Measurements from ENCODE around the gene NTM.

NTM gene

DNA sequence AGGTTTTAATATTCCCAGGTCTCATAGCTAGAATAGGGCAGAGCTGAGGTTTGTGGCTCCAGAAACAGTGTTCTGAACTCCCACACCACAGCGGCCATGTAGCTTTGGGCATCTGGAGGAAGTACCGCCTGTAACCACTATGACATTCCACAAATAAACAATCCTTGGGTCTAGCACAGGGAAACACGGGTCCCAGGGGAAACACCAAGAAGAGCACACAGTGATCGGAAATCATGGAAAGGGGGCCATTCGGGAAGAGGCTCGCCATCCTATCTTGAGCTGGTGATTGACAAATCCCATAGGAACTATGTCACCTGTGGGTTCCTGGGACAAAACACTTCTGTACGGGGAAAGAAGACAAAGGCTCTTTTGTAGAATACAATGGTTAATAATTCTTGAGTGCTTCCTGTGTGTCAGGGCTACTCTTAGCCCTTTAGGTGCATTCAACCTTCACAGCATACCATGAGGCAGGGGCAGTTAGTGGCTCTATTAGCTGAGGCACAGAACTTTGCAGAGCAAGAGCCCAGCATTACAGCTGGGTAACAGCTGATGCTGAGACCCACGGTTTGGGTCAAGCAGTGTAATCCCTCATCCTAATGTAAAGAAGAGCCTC, 514.2 kb downstream of the NTM start:
- DNase-seq = no peak

DNA sequence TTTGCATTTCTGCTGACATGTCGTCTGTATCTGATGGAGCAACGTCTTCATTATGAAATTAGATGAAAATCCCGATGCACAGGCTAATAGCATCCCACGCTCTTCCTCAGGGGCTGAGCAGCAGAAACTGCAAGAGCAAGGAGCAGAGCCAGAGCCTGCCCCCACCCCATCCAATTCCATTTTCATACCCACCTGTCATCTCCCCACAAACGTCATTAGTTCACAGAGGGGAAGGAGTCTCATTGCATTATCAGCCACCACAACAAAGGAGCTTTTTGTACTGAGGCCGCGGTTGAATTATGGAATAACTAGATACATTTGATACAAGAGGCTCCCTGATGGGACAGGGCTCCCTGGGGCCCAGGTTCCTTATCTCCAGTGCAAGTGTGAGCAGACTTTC, 515.0 kb downstream of the NTM start:
- DNase-seq = no peak

DNA sequence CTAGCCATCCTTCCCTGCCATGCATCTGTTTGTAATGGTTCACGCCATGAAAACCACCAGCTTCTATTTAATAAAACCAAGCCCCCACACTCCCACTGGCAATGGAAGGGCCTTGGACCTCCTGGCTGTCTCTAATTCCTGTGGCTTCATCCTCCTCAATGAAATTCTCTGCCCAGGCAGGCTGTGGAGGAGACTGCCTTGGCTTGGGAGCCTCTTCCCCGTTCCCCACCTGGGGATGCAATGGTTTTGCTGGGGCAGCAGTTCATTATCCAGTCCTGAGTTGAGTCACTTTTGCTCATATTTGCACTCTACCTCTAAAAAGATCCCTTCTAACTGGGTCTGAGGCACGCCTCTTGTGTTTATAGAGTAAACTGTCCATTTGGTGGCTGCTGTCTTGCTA, 515.8 kb downstream of the NTM start:
- no peak for DNase-seq

DNA sequence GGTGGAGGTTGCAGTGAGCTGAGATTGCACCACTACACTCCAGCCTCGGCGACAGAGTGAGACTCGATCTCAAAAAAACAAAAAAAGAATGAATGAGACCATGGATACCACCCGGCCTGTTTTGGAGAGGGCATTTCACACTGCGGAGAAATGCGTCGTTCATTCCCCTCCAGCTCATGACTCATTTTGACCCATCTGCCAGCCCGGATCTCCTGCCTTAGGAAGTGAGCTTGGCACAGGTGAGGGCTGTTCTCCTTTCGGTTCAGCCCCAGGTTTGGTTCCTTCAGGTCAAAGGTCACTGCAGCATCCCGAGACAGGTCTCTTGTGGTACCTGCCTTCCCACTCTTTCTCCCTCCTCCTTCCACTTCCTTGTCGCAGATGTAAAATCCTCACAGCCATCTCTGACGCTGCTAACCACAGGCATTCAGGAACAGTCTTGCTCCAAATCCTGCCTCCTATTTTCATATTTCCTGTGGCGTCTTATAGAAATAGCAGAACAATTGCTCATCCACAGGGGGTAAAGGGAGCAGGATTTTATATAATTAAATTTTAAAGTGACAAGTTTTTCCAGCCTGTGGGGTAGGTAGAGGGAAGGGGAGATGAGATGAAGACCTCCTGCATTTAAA, 517.9 kb downstream of the NTM start:
- DNase-seq = no peak

DNA sequence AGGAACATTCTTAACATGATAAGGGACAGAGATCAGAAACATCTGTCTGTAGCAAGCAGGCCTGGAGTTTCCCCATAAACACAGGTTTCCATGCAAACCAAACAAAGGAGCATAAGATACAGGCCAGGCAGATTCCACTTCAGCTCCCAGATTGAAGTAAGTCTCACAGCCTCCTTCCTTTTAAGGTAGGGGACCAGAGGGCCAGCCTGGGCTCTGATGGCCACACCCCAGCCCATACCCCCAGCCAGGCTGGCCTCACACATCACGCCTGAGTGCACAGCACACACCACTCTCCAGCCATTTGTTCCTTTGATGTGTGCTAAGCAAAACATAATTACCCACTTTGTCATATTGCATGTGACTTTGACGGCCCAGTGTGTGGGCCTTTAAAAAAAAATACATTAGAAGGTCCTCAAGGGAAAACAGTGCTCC, 518.7 kb downstream of the NTM start:
- DNase-seq = peak; percentile 79

DNA sequence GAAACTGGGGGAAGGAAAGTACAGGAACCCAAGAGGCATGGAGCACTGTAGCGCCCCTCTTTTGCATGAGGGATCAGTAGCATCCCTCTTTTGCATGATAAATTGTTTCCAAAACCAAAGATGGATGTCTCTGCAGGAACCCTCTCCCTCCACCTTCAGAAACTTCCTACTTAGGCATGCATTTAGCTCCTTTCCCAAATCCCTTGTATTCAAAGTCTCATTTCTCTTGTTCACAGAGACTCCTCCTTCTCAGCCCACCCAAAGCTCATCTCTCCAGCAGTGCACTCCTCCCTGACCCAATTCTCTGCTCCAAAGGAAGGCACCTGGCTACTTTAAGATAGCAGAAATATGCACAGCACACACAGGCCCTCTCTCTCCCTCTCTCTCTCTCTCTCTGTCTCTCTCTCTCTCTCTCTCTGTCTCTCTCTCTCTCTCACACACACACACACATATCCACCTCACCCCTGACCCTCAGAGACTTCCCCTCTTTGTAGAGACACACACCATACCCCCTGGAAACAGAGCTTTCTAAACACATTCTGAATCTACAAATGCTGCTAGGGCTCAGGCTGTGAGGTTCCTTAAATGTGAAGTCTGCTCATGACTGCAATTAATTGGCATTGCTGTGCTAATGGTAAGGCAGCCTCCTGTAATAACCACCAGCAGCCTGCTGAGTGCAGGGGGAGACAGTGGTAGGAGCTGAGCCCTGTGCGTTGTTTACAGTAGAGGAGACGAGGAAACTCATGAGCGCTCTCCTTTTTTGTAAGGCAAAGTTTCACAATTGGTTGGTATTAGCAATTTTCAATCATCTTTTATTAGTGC, 519.6 kb downstream of the NTM start:
- DNase-seq = no peak

DNA sequence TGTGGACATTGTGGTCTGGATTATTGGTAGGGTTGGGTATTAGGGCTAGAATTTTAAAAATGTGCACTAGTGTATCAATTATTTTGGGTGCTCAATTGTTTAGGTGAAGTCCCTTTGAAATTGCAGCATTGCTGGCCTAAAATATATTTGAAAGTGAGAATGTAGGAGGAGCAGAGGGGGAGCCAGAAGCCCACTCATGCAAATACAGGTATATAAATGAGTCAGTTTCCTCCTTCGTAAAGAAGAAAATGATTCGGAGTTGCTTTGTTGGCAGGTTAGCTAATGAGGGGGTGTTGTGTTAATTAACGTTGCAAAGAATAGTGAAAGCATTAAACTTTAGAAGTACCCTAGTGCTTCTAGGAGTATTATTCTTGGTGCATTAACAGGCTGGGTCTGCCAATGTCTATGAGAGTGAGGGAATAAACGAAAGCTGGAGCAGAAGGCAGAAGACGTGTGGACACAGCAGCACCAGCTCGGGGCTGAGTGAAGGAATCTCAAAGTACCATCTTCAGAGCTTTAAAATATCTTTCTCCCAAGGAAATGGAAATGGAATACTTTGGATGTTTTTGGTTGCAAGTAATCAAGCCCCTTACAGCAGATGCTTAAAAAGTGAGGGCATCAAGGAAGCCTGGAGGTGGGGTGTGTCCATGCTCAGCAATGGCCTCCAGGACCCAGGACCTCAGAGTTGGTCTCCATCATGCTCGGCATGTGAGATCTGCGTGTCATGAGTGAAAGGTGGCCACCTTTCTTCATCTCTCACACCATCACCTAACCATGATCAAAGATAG, 522.9 kb downstream of the NTM start:
- DNase-seq = no peak

DNA sequence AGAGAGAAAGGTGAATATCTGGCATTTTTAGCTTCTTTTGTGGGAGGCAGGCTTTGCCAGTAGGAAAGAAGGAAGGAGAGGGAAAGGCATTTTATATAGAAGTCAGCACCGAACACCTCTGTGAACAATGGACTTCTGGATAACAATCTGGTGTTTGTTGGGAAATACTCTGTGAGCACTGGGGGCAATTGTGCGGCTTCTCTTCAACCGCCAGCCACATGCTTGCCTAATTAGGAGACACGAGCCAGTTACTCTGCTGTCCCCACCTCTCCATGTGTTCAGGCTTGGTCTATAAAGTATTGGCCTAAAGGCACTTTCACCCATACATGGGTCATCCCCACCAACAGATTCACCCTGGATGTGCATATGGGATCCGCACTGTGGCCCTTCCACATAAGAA, 523.6 kb downstream of the NTM start:
- DNase-seq = no peak

DNA sequence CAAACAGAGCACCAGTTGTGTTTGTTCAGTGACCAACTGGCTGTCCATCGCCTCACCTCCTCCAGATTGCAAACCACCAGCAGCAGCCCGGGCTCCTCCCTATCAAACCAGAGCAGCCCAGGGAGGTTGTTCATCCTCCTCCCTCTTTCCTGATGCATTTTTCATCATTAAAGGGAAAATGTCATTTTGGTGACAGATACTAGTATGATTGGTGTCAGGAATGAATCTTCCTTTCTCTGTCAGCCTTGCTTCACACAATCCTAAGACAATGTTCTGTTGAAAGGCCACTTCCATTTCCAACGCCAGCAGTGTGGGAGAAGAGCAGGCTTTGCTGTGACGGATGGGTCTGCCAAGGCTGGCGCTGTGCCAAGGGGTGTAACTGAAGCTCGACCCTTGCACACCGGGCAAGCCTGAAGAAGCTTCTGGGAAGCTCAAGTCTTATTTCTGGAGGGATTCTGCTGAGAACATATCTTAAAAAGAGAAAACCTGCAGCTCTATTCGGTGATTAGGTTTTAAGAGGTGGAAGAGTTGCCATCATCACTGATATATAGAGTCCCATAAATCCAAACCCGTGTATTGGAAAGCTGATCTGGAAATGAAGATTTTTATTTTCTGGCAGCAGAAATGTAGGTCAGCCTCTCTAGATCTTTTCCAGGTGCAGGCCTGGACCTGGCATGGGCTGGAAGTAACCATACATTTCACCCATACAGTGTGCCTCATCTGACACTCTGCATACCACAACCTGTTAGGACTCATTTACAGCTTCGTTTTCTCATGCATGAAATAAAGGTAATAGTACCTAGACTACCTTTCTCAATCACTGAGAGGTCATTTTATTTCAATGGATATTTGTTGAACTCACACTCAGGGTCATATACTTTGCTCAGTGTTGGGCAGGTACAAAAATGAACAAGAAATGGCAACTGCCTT, 524.5 kb downstream of the NTM start:
- DNase-seq = no peak

DNA sequence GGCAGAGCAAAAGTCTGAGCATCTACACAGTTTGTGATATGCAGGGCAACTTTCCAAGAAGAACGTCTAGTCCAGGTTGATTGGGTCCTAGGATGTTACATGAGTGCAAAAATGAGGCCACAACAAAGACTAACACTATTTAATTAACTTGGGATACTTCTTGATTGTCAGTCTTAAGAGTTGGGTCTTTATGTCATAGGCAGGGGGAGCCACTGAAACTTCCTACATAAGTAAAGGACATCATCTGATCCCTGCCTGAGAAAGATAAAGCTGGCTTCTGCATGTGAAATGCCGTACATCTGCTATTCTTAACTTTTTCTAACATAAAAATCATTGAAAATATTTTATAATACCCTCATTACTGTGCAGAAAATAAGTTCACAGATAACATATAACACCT, 525.5 kb downstream of the NTM start:
- no peak for DNase-seq

DNA sequence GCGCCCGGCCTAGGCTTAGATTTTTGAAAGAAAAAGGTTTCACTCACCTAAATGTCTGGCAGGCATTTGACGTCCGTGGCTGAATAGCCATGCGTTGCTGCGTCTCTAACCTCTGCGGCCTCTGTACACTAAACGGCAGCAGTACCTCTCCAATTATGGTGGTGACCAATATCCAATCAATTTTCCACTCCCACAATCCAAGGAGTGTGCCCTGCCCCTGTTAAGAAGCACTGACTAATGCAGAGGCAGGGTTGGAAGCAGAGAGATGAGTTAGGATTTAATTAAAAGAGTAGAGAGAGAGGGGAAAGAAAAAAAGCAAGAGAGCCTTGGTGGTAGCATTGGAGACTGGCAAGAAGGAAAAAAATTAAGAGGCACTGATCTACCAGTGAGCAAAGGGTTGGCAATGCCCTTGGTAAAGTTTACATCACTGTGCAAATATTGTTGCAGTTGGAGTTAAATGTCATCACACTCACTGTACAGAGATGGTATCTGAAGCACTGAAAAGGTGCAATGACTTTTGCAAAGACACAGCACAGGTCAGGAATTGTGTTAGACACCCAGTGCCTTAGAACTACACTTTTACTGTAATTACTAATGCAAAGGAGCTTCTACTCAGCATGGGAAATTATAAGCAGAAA, 526.7 kb downstream of the NTM start:
- DNase-seq = no peak

DNA sequence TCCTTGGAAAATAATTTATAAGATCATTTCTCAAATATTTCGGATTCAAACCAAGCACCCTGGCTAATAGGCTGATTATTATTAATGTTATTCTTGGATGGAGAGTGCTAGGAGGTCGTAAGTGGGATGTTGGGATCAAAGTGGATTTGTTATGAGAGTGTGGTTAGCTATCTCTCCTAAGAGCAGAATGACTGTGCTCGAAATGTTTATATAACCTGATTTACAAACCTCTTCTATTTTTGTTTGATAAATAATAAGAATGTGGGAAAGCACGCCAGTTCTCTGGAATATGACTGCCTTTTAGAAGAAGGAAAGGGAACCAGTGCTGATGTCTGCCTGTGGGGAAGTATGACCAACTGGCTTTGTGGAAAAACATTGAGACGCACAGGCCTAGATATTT, 527.5 kb downstream of the NTM start:
- no peak for DNase-seq

DNA sequence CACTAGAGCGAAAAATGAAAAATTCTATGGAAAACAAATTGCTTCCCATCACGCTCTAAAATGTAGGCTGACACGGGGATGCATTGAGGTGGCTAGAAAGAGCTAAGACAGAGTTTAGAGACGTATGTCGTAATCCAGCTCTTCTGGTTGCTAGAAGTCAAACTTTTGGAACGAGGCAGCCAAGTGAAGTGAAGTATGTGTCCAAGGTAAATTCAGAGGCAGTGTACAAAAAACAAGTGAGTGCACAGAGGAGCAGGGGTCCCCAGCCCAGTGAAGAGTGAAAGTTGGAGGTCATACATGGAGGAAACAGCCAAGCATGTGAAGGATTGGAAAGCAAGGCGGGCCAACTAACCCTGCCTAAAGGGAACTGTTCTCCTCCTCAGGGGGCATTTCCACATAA, 528.5 kb downstream of the NTM start:
- DNase-seq = no peak

DNA sequence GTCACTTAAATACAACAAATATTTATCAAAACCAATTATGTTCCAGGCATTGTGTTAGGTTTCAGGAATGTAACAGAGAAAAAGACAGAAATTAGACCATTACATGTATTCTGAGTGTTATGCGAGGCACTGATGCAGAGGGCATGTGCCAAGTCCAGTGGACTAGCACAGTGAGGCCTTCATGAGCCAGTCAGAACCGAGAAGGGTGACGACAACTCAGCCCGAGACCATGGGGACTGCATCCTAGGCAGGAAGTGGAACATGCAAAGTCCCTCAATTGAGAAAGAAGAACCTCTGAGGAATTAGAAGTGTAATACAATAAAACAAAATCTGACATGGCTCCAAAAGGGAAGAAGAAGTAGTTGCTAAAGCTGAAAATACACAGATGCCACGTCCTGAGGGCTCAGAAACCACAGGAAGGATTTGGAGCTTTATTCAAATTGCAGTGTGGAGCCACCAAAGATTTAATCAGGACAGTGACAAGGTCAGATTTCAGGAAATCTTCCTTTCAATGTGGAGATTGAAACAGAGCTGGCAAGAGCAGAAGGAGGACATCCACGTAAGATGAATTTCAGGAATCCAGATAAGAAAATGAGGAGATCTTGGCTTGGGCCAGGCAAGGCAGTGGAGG, 529.6 kb downstream of the NTM start:
- no peak for DNase-seq

DNA sequence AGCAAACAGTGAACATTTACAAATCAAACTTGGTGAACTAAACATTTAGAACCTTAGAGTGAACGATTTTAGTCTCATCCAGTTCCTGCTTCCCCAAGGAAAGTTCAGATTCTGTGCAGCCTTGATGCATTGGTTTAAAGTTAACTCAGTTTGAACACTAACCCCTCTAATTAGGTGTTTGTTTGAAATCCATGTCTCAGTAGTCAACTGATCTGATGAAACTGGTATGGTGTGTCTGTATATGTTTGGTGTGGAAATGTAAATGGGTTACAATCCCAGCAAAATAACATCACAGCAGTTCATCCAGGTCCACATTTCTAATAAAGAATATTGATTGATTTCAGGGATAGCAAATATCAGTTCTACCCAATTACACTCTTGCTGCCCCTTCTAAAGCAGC, 532.0 kb downstream of the NTM start:
- DNase-seq = no peak

DNA sequence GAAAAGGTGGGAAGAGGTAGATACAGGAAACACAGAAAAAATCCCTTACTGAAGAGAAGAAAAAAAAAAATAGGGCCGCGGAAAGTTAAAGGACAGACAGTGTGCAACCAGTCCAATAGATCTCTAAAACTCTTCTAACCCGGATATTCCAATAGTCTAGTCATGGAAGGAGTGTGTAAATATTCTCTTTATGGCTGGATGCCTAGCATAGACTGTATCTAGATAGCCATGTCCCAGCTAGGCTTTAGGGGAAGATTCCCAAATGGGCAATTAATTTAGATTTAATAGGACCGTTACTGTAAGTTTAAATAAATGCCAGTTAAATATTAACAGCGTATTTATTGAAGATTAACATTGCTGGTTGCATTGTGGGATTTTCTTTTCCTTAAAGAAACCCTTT, 532.7 kb downstream of the NTM start:
- DNase-seq = no peak

DNA sequence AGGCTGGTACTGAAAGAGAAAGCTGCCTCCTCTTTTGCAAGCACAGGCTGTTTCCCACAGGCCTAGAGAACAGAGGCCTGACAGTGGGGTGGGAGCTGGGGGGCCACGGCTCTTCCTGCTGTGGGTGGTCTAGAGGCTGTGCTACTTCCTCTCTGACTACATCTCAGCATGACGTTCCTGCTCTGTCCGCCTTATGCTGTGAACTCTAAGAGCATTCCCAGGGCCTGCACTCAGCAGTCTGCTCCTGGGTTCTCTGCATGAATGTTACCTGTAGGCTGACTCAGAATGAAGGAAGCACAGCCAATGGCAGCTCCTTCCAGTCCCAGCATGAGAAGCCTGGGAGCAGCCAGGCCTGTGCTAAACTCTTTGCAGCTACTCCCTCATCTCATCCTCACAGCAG, 534.3 kb downstream of the NTM start:
- no peak for DNase-seq

DNA sequence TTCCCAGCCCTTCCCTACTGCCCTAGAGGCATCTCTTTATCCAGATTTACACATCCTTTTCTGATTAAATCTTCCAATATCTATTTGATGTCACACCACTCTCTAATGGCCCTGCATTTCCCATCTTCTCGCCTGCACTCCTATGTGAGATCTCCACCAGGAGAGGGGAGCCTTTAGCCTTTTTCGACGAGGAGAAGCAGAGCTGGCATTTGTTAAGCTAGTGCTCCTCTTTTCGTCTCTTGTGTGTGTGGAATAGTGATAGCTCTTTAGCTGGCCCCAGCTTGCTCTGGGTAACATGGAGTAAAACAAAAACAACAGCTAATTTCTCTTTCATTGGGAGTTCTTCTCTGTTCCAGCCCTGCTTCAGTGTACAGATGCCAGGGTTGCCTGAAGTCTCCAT, 536.5 kb downstream of the NTM start:
- no peak for DNase-seq

DNA sequence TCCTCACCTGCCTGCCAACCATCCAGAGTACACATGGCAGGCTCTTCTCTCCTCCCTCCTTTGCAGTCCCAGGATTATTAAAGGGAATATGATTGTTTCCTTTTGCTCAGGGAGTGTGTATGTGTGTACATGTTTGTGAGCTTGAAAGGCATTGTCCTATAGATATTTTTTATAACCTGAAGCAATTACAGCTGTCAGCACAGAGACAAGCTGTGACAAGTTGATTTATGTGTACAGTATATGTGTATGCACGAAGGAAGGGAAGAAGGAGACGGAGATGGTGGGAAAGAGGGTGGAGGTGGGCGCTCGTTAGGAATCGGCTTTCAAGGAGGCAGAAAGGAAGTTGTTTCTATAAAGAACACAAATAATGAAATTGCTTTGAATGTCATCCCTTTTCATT, 537.0 kb downstream of the NTM start:
- no peak for DNase-seq

DNA sequence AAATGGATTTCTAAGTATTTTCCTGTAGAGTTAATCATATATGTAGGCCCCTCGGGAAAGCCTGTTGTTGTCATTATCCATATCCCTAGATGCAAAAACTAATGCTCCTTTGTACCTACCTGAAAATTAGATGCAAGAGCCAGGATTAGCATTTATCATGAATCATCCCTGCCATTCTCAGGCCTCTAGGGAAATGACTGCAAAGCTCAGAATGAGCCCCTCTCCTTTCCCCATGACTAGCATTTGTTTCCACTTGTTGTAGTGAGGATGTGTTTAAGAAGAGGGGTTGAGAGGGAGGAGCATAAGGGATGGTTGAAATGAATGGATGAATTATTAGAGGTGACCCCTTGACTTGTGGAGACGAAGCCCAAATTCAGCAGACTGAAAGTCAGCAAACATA, 537.9 kb downstream of the NTM start:
- no peak for DNase-seq

DNA sequence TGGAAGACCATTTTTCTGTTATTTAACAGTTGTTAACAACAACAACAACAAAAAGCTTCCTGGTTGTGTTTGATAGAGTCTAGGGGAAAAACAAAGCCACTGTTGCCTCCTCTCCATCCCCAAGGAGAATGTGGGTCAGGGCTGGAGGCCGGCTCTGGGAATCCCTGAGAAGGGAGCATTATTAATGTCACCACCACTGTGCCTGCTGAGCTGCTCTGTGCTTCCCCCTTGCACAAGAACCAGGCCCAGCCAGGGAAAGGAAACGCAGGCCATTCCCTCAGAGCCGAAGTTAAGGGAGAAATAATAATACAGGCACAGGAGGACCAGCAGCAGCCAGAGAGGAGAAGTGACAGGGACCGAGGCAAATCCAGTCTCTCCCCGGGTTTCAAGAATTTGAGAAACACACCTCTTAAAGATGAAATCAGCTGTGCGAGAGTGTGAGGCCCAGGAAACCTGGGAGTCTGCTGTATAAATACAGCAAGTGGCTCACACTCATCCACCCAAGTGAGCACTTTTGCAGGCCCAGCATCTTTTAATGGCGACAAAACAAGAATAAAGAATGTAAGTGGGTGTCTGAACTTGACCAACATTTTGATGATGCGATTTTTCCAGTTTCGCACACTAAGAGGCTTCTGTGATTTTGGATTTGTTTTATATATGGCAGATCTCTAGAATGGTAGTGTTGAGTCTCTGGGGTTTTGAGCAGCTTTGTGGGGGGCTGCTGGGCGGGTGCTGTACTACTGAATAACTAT, 539.2 kb downstream of the NTM start:
- no peak for DNase-seq
